GM12878 (cell line): ENCODE data around the gene HAUS1.

Source experiments
- ATF3 ChIP-seq: IDR thresholded peaks from 2 replicates; pipeline ENCODE4 v1.6.1; 2011; ENCODE audit warnings: low read depth, mild to moderate bottlenecking, low read length, moderate library complexity, borderline replicate concordance; ENCODE audit errors: extremely low read depth
- CHD1 ChIP-seq: IDR thresholded peaks from 2 replicates; pipeline ENCODE4 v1.6.1; 2012; ENCODE audit warnings: low read depth, low read length, improper control_type of control experiment
- CTCF ChIP-seq, 3 experiments: IDR thresholded peaks in 2 of 3; conservative IDR thresholded peaks in 1 of 3; 2 replicates each; pipeline ENCODE4 v1.5.1; 2011; ENCODE audit warnings: low read depth in 3 of 3, low read length in 3 of 3, mild to moderate bottlenecking in 3 of 3, control low read depth in 2 of 3, moderate library complexity in 2 of 3, inconsistent platforms in 1 of 3, mixed read lengths in 1 of 3; ENCODE audit not compliant: control insufficient read depth in 2 of 3, insufficient read depth in 1 of 3; ENCODE audit errors: extremely low read depth in 1 of 3
- EP300 ChIP-seq, 2 experiments: fragments of 150-350 bp in 1 of 2; IDR thresholded peaks; 2 replicates each; pipeline ENCODE4 v1.6.1; 2011 to 2012; ENCODE audit warnings: low read depth in 2 of 2, low read length in 2 of 2, borderline replicate concordance in 1 of 2, improper control_type of control experiment in 1 of 2, inconsistent platforms in 1 of 2; ENCODE audit not compliant: control insufficient read depth in 1 of 2
- FOXM1 ChIP-seq: IDR thresholded peaks from 2 replicates; pipeline ENCODE4 v1.6.1; 2012; ENCODE audit warnings: low read depth, mild to moderate bottlenecking, inconsistent platforms, low read length, moderate library complexity
- LARP7 ChIP-seq: fragments of 450-650 bp; IDR thresholded peaks from 2 replicates; pipeline ENCODE4 v1.6.1; 2017; ENCODE audit warnings: mild to moderate bottlenecking
- MAX ChIP-seq: IDR thresholded peaks from 2 replicates; pipeline ENCODE4 v1.6.1; 2012; ENCODE audit warnings: low read depth, low read length, improper control_type of control experiment
- NBN ChIP-seq: fragments of 450-650 bp; IDR thresholded peaks from 2 replicates; pipeline ENCODE4 v1.6.1; 2016
- POLR2A ChIP-seq: IDR thresholded peaks from 2 replicates; pipeline ENCODE4 v1.6.1; 2011; ENCODE audit warnings: low read depth, mild to moderate bottlenecking, low read length
- POLR2AphosphoS5 ChIP-seq: IDR thresholded peaks from 2 replicates; pipeline ENCODE4 v1.6.1; 2011; ENCODE audit warnings: mild to moderate bottlenecking, low read length, inconsistent platforms
- SP1 ChIP-seq: IDR thresholded peaks from one replicate; pipeline ENCODE4 v1.6.1; 2011; ENCODE audit warnings: low read depth, low read length
- SUZ12 ChIP-seq: fragments of 200-600 bp; sonication (generic); IDR thresholded peaks from one replicate; pipeline ENCODE4 v1.6.1; 2018; ENCODE audit warnings: antibody characterized with exemption, mild to moderate bottlenecking; ENCODE audit not compliant: unreplicated experiment
- ZNF24 ChIP-seq: fragments of 450-650 bp; IDR thresholded peaks from 2 replicates; pipeline ENCODE4 v1.6.1; 2017; ENCODE audit warnings: antibody characterized with exemption, mild to moderate bottlenecking

GRCh38 chr18:46080156-46080555 is 24.0 kb upstream of the HAUS1 start:
- no peak for TF ChIP-seq EP300 (IDR thresholded peaks at IDR 0.05; ENCODE audit: borderline replicate concordance in 1 of 2, control insufficient read depth in 1 of 2, low read depth in 2 of 2, low read length in 2 of 2)
- TF ChIP-seq NBN = no peak
- TF ChIP-seq CTCF (IDR thresholded peaks at IDR 0.05 in 2 of 3, conservative IDR thresholded peaks at IDR 0.05 in 1 of 3; ENCODE audit: control insufficient read depth in 2 of 3, extremely low read depth in 1 of 3, insufficient read depth in 1 of 3, low read depth in 3 of 3, low read length in 3 of 3) = no peak
- no peak for TF ChIP-seq ATF3
- no peak for TF ChIP-seq LARP7
- no peak for TF ChIP-seq POLR2A
- TF ChIP-seq ZNF24 = no peak
- no peak for TF ChIP-seq SP1
- TF ChIP-seq SUZ12 = no peak
- no peak for TF ChIP-seq MAX
- TF ChIP-seq FOXM1 = no peak
- 0 out of 2 replicates have a peak, but pooled peaks have one; percentile 27 for TF ChIP-seq POLR2AphosphoS5
- TF ChIP-seq CHD1 = no peak
